ENCODE measurements around the gene NRG2.

NRG2 gene

DNA sequence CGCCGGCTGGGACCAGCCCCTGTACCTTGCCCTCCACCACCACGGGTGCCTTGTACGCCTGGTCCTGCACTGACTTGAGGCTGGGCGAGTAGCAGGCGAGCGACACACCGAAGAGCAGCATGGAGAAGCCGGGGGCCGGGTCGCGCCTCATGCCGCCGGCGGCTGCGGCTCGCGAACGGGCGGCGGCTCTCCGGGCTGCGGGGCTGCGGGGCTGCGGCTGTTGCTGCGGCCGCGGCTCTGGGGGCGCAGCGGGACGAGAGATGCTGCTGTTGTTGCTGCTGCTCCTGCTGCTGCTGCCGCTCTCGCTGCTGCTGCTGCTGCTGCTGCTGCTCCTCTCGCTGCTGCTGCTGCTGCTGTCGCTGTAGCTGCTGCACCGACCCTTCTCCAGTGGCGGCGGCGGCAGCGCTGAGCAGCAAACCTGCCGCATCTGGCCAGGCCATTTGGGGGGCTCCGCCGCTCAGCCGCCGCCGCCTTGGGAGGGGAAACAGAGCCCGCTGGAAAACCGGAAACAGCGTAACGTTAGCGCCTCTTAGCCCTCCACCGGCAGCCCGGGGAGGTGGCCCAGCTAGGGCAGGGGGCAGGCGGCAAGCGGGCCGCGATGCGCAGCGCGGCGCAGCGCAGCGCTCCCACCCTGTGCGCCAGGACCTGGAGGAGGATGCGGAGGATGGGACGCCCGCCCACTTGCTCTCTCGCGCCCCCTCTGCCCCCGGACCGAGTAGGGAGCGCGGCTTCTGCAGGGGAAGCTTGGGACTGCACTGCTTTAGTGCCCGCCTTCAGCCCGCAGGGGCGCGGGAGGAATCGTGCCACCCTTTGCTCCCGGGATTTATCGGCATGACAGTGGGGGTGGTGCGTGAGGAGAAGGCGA lies at the start of gene NRG2:
TSS of gene NRG2 (minus strand) at position 657 of the 865 bp plus-strand sequence.
- no peaks in the 10 kb centered on the region for H3K9me3 ChIP-seq
- H3K9ac ChIP-seq: peak within 1 kb of the TSS; percentile 28; the same call in 1 of the 2 replicates
- peaks cover 10% of the 10 kb centered on the region; the same call in 1 of the 2 replicates for H4K20me1 ChIP-seq
- H3K27ac ChIP-seq: no peak within 1 kb of the TSS
- no peaks in the 10 kb centered on the region for H3K36me3 ChIP-seq
- TF ChIP-seq Cebpa-rat (IDR thresholded peaks at IDR 0.05): no peak
- H3K4me1 ChIP-seq: peaks cover 22% of the 10 kb centered on the region
- peak within 1 kb of the TSS; percentile 91 for H3K4me2 ChIP-seq
- H3K4me3 ChIP-seq: peak within 1 kb of the TSS; percentile 71
- peaks cover 75% of the 10 kb centered on the region for H3K27me3 ChIP-seq

DNA sequence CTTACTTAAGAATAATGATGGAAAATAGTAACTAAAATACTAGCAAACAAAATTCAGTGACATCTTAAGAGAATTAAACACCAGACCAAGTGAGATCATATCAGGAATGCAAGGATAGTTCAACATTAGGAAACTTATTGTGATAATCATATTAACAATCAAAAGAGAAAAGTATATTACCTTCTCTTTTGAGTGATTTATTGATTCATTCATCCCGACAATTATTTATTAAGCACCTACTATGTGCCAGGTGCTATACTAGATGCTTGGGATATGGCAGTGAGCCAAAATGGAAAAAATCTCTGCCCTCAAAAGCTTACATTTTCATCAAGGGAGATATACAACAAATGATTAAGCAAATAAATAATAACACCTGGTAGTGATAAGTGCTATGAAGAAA lies 47.2 kb upstream of the NRG2 start:
- no peak overlapping the region for H3K27ac ChIP-seq
- H3K36me3 ChIP-seq: no peaks in the 10 kb centered on the region
- no peak for TF ChIP-seq Cebpa-rat (IDR thresholded peaks at IDR 0.05)
- peaks cover 12% of the 10 kb centered on the region for H3K9me3 ChIP-seq
- no peaks in the 10 kb centered on the region for H3K27me3 ChIP-seq
- no peaks in the 10 kb centered on the region for H4K20me1 ChIP-seq
- H3K9ac ChIP-seq: no peak overlapping the region
- H3K4me2 ChIP-seq: no peak overlapping the region
- H3K4me1 ChIP-seq: no peaks in the 10 kb centered on the region
- no peak overlapping the region for H3K4me3 ChIP-seq

DNA sequence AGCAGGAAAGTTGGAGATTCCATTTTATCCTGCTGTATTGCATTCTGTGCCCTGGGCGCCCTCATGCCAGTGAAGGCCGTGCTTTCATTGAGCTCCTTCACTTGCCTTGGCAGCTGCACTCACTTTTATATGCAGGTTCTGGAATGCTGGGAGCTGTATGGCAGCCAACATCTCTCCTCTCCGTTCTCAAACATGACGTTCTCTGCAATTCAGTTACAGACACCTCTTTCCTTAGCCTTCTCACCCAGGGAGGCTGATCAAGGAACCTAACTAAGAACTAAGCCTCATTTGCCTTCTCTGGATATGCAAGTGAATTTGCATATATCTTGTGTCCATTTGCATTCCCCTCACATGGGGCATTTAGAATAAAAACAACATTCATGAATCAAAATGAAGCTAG lies 41.4 kb upstream of the NRG2 start:
- H3K9ac ChIP-seq: no peak overlapping the region
- no peak for TF ChIP-seq Cebpa-rat (IDR thresholded peaks at IDR 0.05)
- no peaks in the 10 kb centered on the region for H3K27me3 ChIP-seq

DNA sequence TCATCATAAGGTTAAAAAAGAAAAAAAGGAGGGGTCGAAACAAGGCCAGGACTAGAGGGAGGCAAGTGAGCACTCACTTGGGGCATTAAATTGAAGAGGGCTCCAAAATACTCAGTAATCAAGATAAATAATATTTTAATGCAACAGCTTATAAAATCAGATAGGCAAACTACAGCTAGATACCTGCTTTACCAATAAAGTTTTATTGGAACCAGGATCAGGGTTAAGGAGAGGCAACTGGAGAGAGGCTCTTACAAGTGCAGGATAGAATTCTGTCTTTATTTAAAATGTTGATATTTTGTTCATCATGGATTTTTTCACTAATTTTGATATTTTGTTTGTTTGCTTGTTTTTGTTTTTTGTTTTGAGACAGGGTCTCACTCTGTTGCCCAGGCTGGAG lies 40.6 kb upstream of the NRG2 start:
- no peak overlapping the region for H3K4me3 ChIP-seq
- H3K4me2 ChIP-seq: no peak overlapping the region
- H4K20me1 ChIP-seq: no peaks in the 10 kb centered on the region
- H3K9me3 ChIP-seq: no peaks in the 10 kb centered on the region
- no peaks in the 10 kb centered on the region for H3K27me3 ChIP-seq
- no peak for TF ChIP-seq Cebpa-rat (IDR thresholded peaks at IDR 0.05)
- no peaks in the 10 kb centered on the region for H3K4me1 ChIP-seq
- H3K36me3 ChIP-seq: no peaks in the 10 kb centered on the region
- H3K9ac ChIP-seq: no peak overlapping the region
- H3K27ac ChIP-seq: no peak overlapping the region

More for the DNA sequence above, 41.4 kb upstream of the NRG2 start:
- no peaks in the 10 kb centered on the region for H3K9me3 ChIP-seq
- H3K27ac ChIP-seq: no peak overlapping the region
- H4K20me1 ChIP-seq: no peaks in the 10 kb centered on the region
- no peak overlapping the region for H3K4me2 ChIP-seq
- H3K4me3 ChIP-seq: no peak overlapping the region
- no peaks in the 10 kb centered on the region for H3K36me3 ChIP-seq
- no peaks in the 10 kb centered on the region for H3K4me1 ChIP-seq

DNA sequence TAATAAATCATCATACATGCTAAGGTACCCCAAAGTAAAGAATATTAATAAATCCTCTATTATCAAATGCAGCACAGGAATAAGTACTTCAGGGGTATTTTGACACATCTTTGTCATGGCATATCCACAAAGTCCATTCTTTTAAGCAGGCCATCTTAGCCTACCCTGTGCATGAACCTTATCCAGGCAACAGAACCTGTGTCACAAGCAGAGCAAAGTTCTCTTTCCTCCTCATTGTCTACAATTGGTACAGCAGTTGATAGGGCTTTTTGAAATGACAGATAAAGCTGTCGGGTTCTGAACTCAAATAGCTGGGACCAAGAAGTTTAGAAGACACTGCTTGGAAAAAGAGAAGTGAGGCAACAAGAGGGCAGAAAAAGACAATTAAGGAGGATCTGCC lies 40.0 kb upstream of the NRG2 start:
- no peaks in the 10 kb centered on the region for H3K4me1 ChIP-seq
- no peak overlapping the region for H3K27ac ChIP-seq
- no peaks in the 10 kb centered on the region for H3K36me3 ChIP-seq
- no peak for TF ChIP-seq Cebpa-rat (IDR thresholded peaks at IDR 0.05)
- no peaks in the 10 kb centered on the region for H3K9me3 ChIP-seq
- no peaks in the 10 kb centered on the region for H3K27me3 ChIP-seq
- H4K20me1 ChIP-seq: no peaks in the 10 kb centered on the region
- no peak overlapping the region for H3K4me2 ChIP-seq
- no peak overlapping the region for H3K4me3 ChIP-seq
- no peak overlapping the region for H3K9ac ChIP-seq

DNA sequence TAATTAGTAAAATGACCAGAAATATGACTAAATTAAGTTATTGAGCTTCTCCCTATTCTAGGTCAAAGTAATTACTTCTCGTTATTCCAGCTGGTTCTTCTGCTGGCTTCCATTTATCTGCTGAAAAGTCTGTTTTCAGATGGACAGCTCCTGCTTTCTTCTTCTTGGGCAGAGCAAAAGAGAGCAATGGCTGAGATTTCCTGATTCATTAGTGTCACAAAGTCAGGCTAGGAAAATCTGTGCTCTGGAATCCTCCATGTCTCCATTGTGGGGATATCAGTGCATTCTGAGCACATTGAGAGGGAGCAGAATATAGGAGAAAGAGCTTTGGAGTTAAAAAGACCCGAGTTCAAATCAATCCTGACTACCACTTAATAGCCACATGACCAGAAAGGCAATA lies 33.7 kb upstream of the NRG2 start:
- Histone ChIP-seq H3K9ac (no peak overlapping the region), H3K9me3 (no peaks in the 10 kb centered on the region), H3K27ac (no peak overlapping the region), H3K36me3 (no peaks in the 10 kb centered on the region), H3K4me1 (no peaks in the 10 kb centered on the region), H3K4me3 (no peak overlapping the region), H3K4me2 (no peak overlapping the region), H3K27me3 (no peaks in the 10 kb centered on the region), H4K20me1 (no peaks in the 10 kb centered on the region)
- no peak for TF ChIP-seq Cebpa-rat (IDR thresholded peaks at IDR 0.05)

DNA sequence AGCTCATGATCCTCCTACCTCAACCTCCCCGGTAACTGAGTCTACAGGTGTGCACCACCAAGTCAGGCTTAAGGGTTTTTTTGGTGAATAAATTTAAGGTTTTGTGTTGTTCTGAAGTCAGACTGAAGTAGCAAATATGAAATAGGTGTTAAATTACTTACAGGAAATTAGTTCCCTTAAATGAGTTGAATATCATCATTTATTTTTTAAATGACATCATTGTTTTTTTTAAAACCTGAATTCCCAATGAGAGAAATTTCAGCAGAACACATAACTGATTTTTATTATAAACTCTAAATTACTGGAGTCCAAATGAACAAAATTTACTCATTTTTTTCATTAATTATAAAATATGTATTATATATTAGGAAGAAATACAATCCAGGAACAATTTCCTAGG lies 33.0 kb upstream of the NRG2 start:
- Histone ChIP-seq H3K27ac (no peak overlapping the region), H3K4me2 (no peak overlapping the region), H3K27me3 (no peaks in the 10 kb centered on the region), H4K20me1 (no peaks in the 10 kb centered on the region), H3K4me3 (no peak overlapping the region), H3K9ac (no peak overlapping the region), H3K4me1 (no peaks in the 10 kb centered on the region), H3K9me3 (no peaks in the 10 kb centered on the region), H3K36me3 (no peaks in the 10 kb centered on the region)
- no peak for TF ChIP-seq Cebpa-rat (IDR thresholded peaks at IDR 0.05)

DNA sequence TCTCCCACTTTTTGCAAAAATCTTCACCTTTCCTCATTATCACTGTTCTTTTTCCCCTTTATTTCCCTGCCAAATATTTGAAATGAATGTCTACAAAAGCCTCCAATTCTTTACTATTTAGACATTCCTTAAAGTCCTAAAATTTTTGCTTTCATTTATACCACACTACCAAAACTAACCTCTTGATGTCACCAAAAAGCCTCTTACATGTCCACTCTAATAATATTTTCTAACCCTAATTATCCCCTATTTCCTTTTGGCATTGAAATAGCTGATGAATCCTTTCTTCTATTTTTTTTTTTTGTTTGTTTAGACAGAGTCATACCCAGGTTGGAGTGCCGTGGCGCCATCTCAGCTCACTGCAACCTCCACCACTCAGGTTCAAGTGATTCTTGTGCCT lies 32.3 kb upstream of the NRG2 start:
- no peaks in the 10 kb centered on the region for H3K4me1 ChIP-seq
- no peaks in the 10 kb centered on the region for H3K27me3 ChIP-seq
- H3K9me3 ChIP-seq: no peaks in the 10 kb centered on the region
- H3K4me3 ChIP-seq: no peak overlapping the region
- H4K20me1 ChIP-seq: no peaks in the 10 kb centered on the region
- H3K4me2 ChIP-seq: no peak overlapping the region
- no peak overlapping the region for H3K9ac ChIP-seq
- no peak for TF ChIP-seq Cebpa-rat (IDR thresholded peaks at IDR 0.05)
- H3K27ac ChIP-seq: no peak overlapping the region
- H3K36me3 ChIP-seq: no peaks in the 10 kb centered on the region

DNA sequence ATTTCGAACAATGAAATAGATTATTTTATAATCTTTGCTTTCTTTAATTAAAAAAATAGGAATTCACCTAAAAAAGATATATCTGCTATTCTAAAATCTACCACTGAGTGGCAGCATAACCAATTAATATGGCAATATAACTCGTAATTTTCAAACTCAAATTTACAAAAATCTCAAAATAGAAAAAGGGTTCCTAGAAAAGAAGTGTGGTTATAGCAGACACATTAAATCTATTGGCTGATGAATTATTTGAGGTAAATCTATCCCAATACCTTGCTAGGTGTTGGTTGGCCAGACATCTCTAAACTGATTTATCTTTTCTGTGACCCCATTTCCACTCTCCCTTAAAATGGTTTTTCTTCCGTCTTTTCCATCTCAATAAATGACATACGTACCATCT lies 30.2 kb upstream of the NRG2 start:
- no peaks in the 10 kb centered on the region for H3K36me3 ChIP-seq
- no peak overlapping the region for H3K4me3 ChIP-seq
- no peak overlapping the region for H3K9ac ChIP-seq
- no peaks in the 10 kb centered on the region for H3K9me3 ChIP-seq
- no peaks in the 10 kb centered on the region for H3K27me3 ChIP-seq
- no peak overlapping the region for H3K4me2 ChIP-seq
- no peaks in the 10 kb centered on the region for H4K20me1 ChIP-seq
- no peak overlapping the region for H3K27ac ChIP-seq
- no peaks in the 10 kb centered on the region for H3K4me1 ChIP-seq
- no peak for TF ChIP-seq Cebpa-rat (IDR thresholded peaks at IDR 0.05)

DNA sequence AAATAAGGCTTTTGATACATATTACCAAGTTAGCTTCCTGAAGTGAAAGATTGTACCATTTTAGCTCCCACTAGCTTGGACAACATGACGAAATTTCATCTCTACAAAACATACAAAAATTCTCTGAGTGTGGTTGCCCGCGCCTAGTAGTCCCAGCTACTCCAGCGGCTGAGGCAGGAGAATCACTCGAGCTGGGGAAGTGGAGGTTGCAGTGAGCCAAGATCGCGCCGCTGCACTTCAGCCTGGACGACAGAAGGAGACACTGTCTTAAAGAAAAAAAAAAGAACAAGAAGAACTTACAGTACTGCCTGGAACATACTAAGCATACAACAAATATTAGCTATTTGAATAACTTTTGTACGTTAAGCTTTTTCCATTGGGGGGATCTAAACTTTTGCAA lies 29.7 kb upstream of the NRG2 start:
- no peak for TF ChIP-seq Cebpa-rat (IDR thresholded peaks at IDR 0.05)
- no peak overlapping the region for H3K27ac ChIP-seq
- H3K9me3 ChIP-seq: no peaks in the 10 kb centered on the region
- no peaks in the 10 kb centered on the region for H3K27me3 ChIP-seq
- H3K9ac ChIP-seq: no peak overlapping the region
- H3K4me1 ChIP-seq: no peaks in the 10 kb centered on the region
- H3K36me3 ChIP-seq: no peaks in the 10 kb centered on the region
- no peak overlapping the region for H3K4me2 ChIP-seq
- H3K4me3 ChIP-seq: no peak overlapping the region
- no peaks in the 10 kb centered on the region for H4K20me1 ChIP-seq

All from BLaER1 (cell line).